Uterus (tissue), 4 donors: ENCODE data around the gene C10orf90. TPM values are rescaled to one million over a fixed set of nuclear protein-coding genes. Genes with fewer than 3 reads are reported as not detected.

Source experiments
- DNase-seq, 2 donors: peaks; one replicate each; pipeline ENCODE4 v3.0.0-alpha.2; 2019 to 2020
- H3K27ac ChIP-seq, 2 donors: fragments of 200-600 bp; sonication (generic); 1 replicate in 1 of 2; 2 replicates in 1 of 2; pipeline ENCODE4 v1.5.1; 2016 to 2018
- H3K27me3 ChIP-seq, 2 donors: fragments of 200-600 bp; sonication (generic); one replicate each; pipeline ENCODE4 v1.5.1; 2018 to 2019; ENCODE audit warnings: control low read depth in 1 of 2
- H3K36me3 ChIP-seq, 2 donors: fragments of 200-600 bp; sonication (generic); one replicate each; pipeline ENCODE4 v1.5.1; 2019; ENCODE audit warnings: control low read depth in 1 of 2
- H3K4me1 ChIP-seq, 2 donors: fragments of 200-600 bp; sonication (generic); one replicate each; pipeline ENCODE4 v1.5.1; 2018 to 2019; ENCODE audit warnings: control low read depth in 1 of 2
- H3K4me3 ChIP-seq, 2 donors: fragments of 200-600 bp; sonication (generic); 1 replicate in 1 of 2; 2 replicates in 1 of 2; pipeline ENCODE4 v1.5.1; 2018 to 2019; ENCODE audit warnings: mild to moderate bottlenecking in 1 of 2
- H3K9me3 ChIP-seq, 2 donors: fragments of 200-600 bp; sonication (generic); one replicate each; pipeline ENCODE4 v1.5.1; 2019; ENCODE audit warnings: control low read depth in 1 of 2
- CTCF ChIP-seq, 4 experiments: fragments of 200-600 bp in 2 of 4; fragments of 450-650 bp in 2 of 4; sonication (generic) in 2 of 4; IDR thresholded peaks; one replicate each; pipeline ENCODE4 v1.5.1; 2016 to 2019; ENCODE audit warnings: antibody characterized with exemption in 4 of 4, mild to moderate bottlenecking in 2 of 4, moderate library complexity in 1 of 4
- POLR2A ChIP-seq, 2 donors: fragments of 450-650 bp; IDR thresholded peaks; one replicate each; pipeline ENCODE4 v1.6.1; 2016; ENCODE audit warnings: antibody characterized with exemption in 2 of 2, mild to moderate bottlenecking in 1 of 2, moderate library complexity in 1 of 2
- intact Hi-C: fragments of 100-400 bp; cut with DNase I; formaldehyde crosslinking; loops from one replicate; pipeline ENCODE4 v1.15.1; 2023; ENCODE audit warnings: low total_unique reads
- total RNA-seq, 4 donors: library from RNA; depleted of rRNA in 3 of 4; stranded (reverse); fragments of >200 nt in 3 of 4; gene quantifications; one replicate each; pipeline versions ENCODE4 v1.1.0 to v1.2.4, GENCODE V29; 2014 to 2023
- donor health status: DM: yes; HTN: yes; CAD: no.

C10orf90 gene
- total RNA-seq, 4 donors from 2014 or later: 0.21 TPM; not detected in 3

DNA sequence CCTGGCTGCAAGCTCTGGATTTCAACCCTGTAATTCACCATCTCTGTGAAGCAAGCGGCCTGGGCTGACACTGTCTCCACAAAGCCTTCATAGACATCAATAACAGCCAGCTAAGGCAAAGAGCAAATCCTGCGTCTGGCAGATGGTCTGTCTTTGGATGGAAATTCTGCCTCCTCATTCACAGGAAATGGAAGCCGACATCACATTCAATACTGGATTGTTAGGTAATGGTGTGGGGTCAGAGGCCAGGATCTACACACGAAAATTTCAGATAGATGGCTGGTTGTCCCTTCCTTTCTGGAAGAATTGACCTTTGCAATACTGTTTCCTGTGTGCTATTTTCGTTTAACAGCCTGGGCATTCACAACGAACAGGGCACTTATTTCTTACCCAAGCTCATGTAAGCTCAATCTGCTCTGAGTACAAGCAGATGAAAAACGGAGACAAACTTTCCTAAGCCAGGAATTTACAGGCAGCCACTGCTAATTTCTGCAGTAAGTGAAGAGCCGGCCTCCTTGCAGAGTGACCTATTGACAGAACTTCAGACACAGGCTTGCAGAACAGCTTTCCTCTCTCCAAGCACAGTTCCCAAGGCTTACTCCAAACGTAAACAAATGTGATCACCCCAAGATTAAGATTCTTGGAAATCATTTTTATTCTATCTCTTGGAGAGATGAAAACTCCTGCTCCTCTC, 279.2 kb downstream of the C10orf90 start:
- Histone ChIP-seq H3K4me1 (peaks cover 6 to 10% of the 10 kb centered on the region in 2 donors), H3K27ac (no peak overlapping the region), H3K4me3 (no peak overlapping the region), H3K36me3 (no peaks in the 10 kb centered on the region), H3K27me3 (no peaks in the 10 kb centered on the region), H3K9me3 (no peaks in the 10 kb centered on the region)
- intact Hi-C loops: no loop called here
- TF ChIP-seq CTCF (IDR thresholded peaks at IDR 0.05): no peak
- no peak for TF ChIP-seq POLR2A (IDR thresholded peaks at IDR 0.05)
- no peak for DNase-seq

DNA sequence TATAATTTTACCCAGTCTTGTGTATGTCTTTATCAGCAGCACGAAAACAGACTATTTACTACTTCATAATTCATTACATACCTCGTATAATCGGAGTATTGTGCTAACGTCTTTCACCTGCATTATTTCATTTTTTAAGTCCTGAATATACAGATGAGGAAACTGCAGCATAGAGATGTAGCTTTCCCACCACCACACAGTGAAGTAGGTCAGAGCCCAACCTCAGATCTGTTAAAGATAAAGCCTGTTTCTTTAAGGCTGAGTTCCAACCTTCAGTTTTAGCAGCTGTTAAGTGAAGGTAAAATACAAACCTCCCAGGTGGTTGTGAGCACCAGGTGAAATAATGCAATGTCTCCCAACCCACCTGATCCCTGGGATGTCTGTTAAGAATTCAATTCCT, 280.2 kb downstream of the C10orf90 start:
- no peaks in the 10 kb centered on the region for H3K9me3 ChIP-seq
- TF ChIP-seq POLR2A (IDR thresholded peaks at IDR 0.05) (no peak), CTCF (IDR thresholded peaks at IDR 0.05) (no peak)
- no peaks in the 10 kb centered on the region for H3K27me3 ChIP-seq
- no peak for DNase-seq
- H3K4me1 ChIP-seq: peaks cover 6 to 10% of the 10 kb centered on the region in 2 donors
- no peak overlapping the region for H3K4me3 ChIP-seq
- H3K36me3 ChIP-seq: no peaks in the 10 kb centered on the region
- no peak overlapping the region for H3K27ac ChIP-seq
- intact Hi-C loops: no loop called here

DNA sequence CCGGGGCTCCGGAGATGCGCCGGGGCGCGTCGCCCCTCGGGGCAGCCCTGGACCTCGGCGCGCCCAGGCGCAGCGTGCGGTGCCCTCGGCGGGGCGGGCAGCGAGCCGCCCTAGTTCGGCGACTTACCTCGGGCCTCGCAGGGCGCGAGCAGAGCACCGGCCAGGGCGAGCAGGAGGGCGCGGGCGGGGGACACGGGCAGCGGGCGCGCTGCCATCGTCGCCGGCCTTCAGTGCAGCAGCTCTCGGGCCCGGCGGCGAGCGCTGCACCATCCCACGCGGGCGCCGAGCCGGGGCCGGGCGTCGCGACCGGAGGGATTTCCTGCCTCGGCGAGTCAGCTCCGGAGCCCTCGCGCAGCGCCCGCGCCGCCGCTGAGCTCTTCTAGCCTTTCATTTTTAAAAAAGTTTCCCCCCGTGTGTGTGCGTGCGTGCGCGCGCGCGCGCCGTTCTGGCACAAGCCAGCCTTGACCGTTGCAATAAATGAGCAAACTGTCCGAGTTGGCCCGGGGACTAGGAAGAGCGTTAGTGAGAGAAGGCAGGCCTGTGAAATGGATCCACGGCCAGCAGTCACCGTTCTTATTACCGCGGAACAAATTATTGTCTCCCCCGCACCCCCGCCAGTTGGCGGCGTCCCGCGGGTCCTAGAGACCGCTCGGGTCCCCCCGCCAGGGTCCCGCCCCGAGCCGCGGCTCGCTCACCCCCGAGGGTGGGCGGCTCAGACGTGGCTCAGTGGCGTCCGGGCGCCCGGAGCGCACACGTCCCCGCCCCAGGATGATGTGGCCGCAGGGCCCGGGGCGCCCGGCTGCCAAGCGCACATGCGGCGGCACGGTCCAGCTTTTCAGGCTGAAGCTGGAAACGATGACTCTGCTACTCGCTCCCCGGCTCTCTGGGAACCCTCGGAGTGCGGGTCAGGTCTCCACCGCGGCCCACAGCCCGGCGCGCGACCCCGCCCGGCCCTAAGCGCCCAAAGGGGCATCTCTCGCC, 282.3 kb downstream of the C10orf90 start, which contains the start of gene ADAM12:
ADAM12 (minus strand) TSS at position 547 of the 981 bp plus-strand sequence; CDS start at position 215, 332 bp downstream.
- Histone ChIP-seq H3K27me3 (no peaks in the 10 kb centered on the region), H3K9me3 (no peaks in the 10 kb centered on the region), H3K36me3 (no peaks in the 10 kb centered on the region), H3K27ac (peak within 1 kb of the TSS in 1 of 2 donors; percentile 8), H3K4me1 (peaks cover 6 to 10% of the 10 kb centered on the region in 2 donors), H3K4me3 (peak within 1 kb of the TSS; percentile 12 to 62)
- intact Hi-C loops: loop anchor here (10.0 kb wide), 1 partner anchor 403 kb away; no protein-coding TSS in a partner anchor
- peak; percentile 17 to 65 for DNase-seq
- no peak for TF ChIP-seq POLR2A (IDR thresholded peaks at IDR 0.05)
- TF ChIP-seq CTCF (IDR thresholded peaks at IDR 0.05): no peak

DNA sequence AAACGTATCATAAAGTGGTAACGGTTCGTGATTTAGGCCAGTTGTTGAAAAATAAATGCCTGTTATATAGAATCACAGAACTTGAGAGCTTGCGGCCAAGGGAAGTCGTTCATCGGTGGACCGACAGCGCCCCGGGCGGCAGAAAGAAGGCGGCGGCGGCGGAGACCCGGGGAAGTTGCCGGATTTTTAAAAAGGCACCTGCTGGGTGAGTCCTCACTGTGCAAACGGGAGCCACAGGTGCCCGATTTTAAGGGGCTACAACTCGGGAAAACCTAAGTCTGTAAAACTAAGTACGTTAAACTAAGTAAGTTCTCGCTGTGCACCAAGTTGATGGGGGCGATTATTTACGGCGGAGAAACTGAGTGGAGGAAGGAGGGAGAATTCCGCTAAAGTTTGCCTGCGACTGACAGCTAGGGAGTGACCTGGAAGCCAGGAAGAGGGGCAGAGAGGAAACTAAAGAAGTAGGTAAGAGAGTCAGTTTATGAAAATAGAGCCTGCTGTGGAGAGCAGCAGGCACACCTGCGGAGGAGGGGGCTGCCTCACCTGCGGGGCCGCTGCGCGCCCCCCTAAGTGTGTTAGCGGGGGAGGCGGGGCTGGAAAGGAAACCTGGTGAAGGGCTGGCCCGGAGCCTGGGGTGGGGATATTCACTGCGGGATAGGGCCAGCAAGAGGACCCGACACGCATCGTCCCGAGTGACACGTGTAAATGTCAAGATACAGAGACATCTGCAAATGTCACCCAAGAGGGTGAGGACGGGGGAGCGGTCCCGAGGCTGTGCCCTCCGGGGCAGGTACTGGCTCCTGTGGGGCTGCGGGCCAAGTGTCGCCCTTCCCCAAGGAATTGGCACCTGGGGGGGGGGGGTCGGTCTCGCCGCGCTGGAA, 283.2 kb downstream of the C10orf90 start:
- Histone ChIP-seq H3K4me1 (peaks cover 6 to 10% of the 10 kb centered on the region in 2 donors), H3K27me3 (no peaks in the 10 kb centered on the region), H3K36me3 (no peaks in the 10 kb centered on the region), H3K27ac (peak overlapping the region in 1 of 2 donors; percentile 8), H3K4me3 (peak overlapping the region; percentile 12 to 62), H3K9me3 (no peaks in the 10 kb centered on the region)
- peak; percentile 58 to 66 for DNase-seq
- TF ChIP-seq CTCF (IDR thresholded peaks at IDR 0.05) (peak; percentile 64 to 83 (median 72)), POLR2A (IDR thresholded peaks at IDR 0.05) (no peak)
- intact Hi-C loops: loop anchor here (10.0 kb wide), 1 partner anchor 402 kb away; no protein-coding TSS in a partner anchor
